SK-MEL-5 (cell line): ENCODE data around the gene PTPRE. TPM values are rescaled to one million over a fixed set of nuclear protein-coding genes. Genes with fewer than 3 reads are reported as not detected.

Experiments used
- DNase-seq: peaks from one replicate; pipeline ENCODE4 v3.0.0-alpha.2; 2016; ENCODE audit warnings: low read depth, low spot score
- in situ Hi-C: cut with HindIII; loops from 2 replicates; pipeline ENCODE4 v1.10.0; 2016; ENCODE audit warnings: low sequenced_read_pairs, high pct_unique_total_duplicates, low pct_unique_long_range_greater_than_20kb
- total RNA-seq: library from RNA; depleted of rRNA; stranded (reverse); fragments of >200 nt; shearing (Covaris generic); gene quantifications from 2 replicates; pipeline ENCODE4 v1.2.3, GENCODE V29; 2014; rRNA removed

PTPRE gene
- total RNA-seq, 1 experiment from 2014 or later: 0.03 TPM

DNA sequence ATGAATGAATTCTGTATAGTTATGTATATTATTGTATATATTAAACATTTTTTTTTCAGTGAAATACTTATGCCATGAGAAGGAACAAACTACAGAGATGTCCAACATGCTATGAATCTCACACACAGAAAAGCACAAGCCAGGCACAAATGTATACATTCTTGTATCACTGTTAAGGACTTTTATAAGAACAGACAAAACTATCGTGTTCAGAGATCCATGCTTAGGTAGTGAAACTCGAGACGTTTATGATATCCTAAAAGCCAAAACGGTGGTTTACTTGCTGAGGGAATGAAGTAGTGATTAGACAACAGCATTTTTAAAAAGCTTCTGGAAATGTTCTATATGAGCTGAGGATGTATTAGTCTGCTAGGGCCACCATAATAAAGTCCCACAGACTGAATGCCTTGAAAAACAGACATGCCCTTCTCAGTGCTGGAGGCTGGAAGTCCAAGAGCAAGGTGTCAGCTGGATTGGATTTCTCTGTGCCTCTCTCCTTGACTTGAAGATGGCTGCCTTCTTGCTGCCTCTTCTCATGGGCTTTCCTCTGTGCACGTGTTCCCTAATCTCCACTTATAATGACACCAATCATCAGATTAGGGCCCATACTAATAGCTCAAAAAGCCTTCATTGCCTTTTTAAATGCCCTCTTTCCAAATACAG is 215.0 kb downstream of the PTPRE start:
- in situ Hi-C loops: no loop called here
- DNase-seq: no peak

DNA sequence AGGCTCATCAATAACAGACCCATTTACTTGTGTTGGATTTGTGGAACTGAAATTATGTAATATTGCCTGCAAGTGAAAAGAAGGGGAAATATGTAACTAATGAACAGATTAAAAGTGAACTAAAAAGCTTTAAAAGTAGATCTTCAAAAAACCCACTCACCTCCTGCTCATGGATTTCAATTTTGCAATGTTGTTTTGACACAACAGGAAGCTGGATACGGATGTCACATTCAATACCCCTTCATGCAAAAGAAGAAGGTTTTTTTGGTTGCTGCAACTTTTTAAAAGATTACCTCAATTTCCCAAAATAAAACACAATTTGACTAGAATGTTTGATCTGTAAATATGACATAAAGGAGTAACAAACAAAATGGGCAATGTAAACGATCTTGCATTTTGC is 216.0 kb downstream of the PTPRE start:
- in situ Hi-C loops: no loop called here
- DNase-seq: no peak

DNA sequence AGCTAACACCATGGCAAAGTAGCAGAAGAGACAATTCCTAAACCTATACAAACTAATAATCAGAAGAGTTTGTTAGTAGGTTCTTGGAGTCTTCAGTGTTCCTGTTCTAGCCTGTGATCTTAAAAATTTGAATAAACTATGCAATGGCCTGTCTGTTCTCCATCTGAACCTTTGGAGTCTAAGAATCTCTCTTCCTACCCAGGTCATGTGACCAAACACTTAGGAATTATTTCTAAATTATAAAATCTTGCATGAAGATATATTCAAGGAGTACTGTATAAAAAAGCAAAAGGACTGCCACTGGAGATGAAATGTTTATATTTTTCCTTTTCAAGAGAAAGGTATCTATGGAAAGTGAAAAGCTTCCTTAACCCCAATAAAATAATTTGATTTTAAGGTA is 216.9 kb downstream of the PTPRE start:
- no peak for DNase-seq
- in situ Hi-C loops: no loop called here

DNA sequence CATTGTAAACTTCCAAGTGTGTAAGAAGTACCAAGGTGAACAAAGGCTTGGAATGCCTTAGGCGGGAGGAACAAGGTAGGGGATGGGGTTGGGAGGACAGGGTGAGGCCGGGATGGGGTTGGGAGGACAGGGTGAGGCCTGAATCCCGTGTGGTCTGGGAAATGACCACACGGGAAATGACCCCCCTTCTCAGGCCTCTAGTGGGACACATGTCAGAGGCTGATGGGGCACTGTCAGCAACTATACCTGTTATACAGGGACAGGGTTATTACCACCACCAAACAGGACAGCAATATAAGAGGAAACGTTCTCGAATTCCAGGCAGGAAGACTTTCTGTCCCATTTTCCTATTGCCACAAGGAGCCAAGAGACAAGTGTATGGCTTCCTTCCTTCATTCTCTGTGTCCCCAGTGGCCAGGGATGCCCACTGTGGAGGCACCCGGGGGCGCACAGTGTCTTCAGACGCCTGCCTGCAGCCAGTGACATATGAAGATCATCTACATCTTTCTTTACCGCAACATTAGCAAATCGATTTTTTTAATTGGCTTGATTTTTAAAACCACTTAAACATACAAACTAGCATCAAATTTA is 218.0 kb downstream of the PTPRE start:
- no peak for DNase-seq
- in situ Hi-C loops: no loop called here

DNA sequence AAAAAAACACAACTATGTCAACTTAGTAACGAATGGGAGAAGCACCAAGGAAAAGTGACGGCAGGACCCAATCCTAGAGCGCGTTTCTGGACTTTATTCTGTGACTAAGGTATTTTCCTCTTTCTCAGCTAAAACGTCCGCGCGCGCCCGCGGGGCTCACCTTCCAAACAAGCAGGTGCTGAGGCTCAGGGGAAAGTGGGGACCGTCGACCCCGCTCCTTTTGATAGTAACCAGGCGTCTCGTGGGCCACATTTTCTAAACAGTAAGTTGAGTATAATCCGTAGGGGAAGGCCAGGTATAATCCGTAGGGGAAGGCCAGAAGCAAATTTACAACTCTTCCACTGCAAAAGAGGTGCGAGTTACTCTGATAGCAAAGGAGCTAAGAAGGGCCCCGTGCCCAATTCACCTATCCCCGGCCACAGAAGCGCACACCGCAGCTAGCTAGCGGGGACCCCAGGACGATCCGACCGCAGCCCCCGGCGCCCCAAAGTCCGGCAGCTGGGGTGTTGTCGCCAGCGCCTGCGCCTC is 218.6 kb downstream of the PTPRE start:
- in situ Hi-C loops: no loop called here
- no peak for DNase-seq

DNA sequence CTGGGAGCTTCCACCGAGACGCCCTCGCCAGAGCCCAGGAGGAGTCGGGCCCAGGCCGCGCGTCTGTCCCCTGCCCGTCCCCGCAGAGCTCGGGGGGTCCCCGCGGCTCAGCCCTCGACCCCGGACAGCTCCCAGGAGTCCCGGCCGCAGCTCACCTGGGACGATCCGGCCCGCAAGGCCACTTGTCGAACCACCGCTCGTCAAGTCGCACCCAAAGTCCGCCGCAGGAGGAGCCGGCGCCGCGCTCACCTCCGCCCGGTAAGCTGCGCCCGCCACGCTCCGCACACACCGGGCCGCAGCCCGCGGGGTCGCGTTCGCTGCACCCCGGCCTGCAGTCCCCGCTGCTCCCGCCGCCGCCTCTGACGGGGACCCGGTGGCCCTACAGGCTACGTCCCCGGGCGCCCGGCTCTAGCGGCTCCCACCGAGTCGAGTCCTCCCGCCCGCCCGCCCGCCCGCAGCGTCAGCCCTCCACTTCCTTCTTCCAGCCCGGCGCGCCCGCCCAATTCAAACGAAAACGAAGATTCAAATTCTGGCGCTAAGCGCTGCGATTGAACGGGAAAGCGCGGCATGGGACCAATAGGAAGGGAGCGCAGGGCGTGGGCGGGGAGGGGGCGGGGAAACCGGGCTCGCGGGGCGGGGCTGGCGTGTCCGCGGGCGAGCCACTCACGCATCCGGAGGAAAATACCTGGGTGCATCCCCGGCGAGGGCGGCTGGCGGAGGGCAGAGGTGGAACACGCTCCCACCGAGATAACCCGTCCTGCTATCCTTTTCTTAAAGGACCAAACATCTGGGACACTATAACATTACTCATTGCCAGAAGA is 219.3 kb downstream of the PTPRE start, which contains the start of gene MKI67:
Gene MKI67 (minus strand): TSS at position 480 of the 821 bp plus-strand sequence. CDS start 756 bp downstream, outside the sequence.
- in situ Hi-C loops: no loop called here
- peak; percentile 91 for DNase-seq

DNA sequence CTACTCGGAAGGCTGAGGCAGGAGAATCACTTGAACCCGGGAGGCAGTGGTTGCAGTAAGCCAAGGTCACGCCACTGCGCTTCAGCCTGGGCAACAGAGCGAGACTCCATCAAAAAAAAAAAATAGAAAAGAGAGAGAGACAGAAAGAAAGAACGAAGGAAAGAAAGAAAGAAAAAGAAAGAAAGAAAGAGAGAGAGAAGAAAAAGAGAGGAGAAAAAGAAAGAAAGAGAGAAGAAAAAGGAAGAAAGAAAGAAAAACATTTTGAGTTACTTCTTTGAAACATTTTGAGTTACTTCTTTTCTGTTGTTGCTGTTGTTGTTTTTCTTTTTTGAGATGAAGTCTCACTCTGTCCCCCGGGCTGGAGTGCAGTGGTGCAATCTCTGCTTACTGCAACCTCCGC is 221.7 kb downstream of the PTPRE start:
- in situ Hi-C loops: no loop called here
- DNase-seq: no peak

DNA sequence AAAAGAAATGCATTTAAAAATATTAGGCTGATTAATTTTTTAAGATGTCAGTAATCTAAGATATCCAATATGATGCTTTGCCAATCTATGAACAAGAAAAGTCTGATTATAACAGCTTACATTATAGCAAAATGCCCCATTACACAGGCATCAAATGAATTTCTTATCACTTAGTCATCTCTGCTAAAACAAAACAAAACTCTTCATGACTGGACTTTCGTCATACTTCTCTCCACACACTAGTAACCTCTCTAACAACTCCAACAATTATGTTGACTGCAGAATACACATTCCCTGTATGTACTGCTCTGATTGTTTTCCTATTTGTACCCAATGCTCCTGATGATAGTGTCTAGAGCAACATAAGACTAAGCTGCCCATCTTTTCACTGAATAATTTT is 223.1 kb downstream of the PTPRE start:
- in situ Hi-C loops: no loop called here
- DNase-seq: no peak

Other genes with a start within 250 kb of the PTPRE start
- gene FOXI2, start 169.9 kb upstream of the PTPRE start, total RNA-seq: not detected in 2 replicates
- gene CLRN3, start 14.2 kb upstream of the PTPRE start, total RNA-seq: not detected in 2 replicates
- 11.7 and 21.6 TPM in 2 replicates for gene MKI67, start 219.3 kb downstream of the PTPRE start, total RNA-seq